ENCODE measurements around the gene FILIP1. TPM values are rescaled to one million over a fixed set of nuclear protein-coding genes. Genes with fewer than 3 reads are reported as not detected.
"Not testable (repeated sequence)": the region's sequence is repeated elsewhere in the genome, so short reads cannot be mapped to it uniquely, and the experiment has no call there.

The FILIP1 gene
- total RNA-seq, 2 experiments from 2014 or later = not detected

DNA sequence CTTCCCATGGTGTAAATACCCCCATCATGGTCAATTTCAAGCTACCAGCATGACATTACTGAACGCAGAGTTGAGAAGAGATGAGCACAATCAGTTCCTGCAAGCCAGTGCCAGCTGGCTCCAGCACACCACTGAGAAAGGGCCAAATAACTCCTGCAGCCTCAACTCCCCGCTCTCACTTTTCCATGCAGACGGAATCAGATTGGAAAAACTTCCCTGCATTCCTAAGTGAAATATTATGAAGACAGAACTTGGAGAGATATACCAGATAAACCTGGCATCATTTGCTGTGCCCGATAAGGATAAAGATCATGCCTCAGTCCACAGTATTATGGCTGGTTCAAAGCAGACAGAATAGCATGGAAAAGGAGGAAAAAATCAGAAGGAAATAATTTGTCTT lies 56.7 kb downstream of the FILIP1 start:
- intact Hi-C loops (cut with micrococcal nuclease; ENCODE audit: unreplicated experiment) = no loop called here
- no peak for DNase-seq (ENCODE audit: low spot score)
- no TSS peak for BruUV-seq (replicated peaks)

DNA sequence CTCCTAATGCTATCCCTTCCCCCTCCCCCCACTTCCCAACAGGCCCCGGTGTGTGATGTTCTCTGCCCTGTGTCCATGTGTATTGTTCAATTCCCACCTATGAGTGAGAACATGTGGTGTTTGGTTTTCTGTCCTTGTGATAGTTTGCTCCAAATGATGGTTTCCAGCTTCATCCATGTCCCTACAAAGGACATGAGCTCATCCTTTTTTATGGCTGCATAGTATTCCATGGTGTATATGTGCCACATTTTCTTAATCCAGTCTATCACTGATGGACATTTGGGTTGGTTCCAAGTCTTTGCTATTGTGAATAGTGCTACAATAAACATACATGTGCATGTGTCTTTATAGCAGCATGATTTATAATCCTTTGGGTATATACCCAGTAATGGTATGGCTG lies 60.8 kb downstream of the FILIP1 start:
- POLR2A ChIA-PET; H3K27ac ChIP-seq (ENCODE audit: low read depth, low read length, poor library complexity, severe bottlenecking); DNase-seq (ENCODE audit: low spot score); H3K4me2 ChIP-seq (ENCODE audit: low read length); intact Hi-C loops (cut with micrococcal nuclease; ENCODE audit: unreplicated experiment); BruUV-seq (replicated peaks); H2AFZ ChIP-seq (ENCODE audit: low read length); H3K4me3 ChIP-seq (ENCODE audit: low read depth, low read length, poor library complexity, severe bottlenecking); H3K9me2 ChIP-seq (ENCODE audit: insufficient read depth, low read length); H3K9me3 ChIP-seq (ENCODE audit: low read length); H3K36me3 ChIP-seq (ENCODE audit: insufficient read depth, low read length); H4K20me1 ChIP-seq (ENCODE audit: insufficient read depth, low read length); H3K4me1 ChIP-seq (ENCODE audit: insufficient read depth, low read length, poor library complexity, severe bottlenecking); H3K79me2 ChIP-seq (ENCODE audit: insufficient read depth, low read depth, low read length); CTCF ChIA-PET (ENCODE audit: unreplicated experiment): not testable (repeated sequence)

More for the DNA sequence above, 56.7 kb downstream of the FILIP1 start:
- Histone ChIP-seq H3K4me2 (ENCODE audit: low read length) (no peak overlapping the region), H3K27ac (ENCODE audit: low read depth, low read length, poor library complexity, severe bottlenecking) (no peak overlapping the region), H3K9me2 (ENCODE audit: insufficient read depth, low read length) (no peaks in the 10 kb centered on the region), H2AFZ (ENCODE audit: low read length) (no peak overlapping the region), H3K4me1 (ENCODE audit: insufficient read depth, low read length, poor library complexity, severe bottlenecking) (no peaks in the 10 kb centered on the region), H3K36me3 (ENCODE audit: insufficient read depth, low read length) (no peaks in the 10 kb centered on the region), H4K20me1 (ENCODE audit: insufficient read depth, low read length) (no peaks in the 10 kb centered on the region), H3K79me2 (ENCODE audit: insufficient read depth, low read depth, low read length) (no peaks in the 10 kb centered on the region), H3K4me3 (ENCODE audit: low read depth, low read length, poor library complexity, severe bottlenecking) (no peak overlapping the region), H3K9me3 (ENCODE audit: low read length) (no peaks in the 10 kb centered on the region)
- TF ChIP-seq EZH2phosphoT487 (IDR thresholded peaks at IDR 0.05; ENCODE audit: borderline replicate concordance, low read depth, low read length) = no peak
- TF ChIP-seq, protein P1, sequence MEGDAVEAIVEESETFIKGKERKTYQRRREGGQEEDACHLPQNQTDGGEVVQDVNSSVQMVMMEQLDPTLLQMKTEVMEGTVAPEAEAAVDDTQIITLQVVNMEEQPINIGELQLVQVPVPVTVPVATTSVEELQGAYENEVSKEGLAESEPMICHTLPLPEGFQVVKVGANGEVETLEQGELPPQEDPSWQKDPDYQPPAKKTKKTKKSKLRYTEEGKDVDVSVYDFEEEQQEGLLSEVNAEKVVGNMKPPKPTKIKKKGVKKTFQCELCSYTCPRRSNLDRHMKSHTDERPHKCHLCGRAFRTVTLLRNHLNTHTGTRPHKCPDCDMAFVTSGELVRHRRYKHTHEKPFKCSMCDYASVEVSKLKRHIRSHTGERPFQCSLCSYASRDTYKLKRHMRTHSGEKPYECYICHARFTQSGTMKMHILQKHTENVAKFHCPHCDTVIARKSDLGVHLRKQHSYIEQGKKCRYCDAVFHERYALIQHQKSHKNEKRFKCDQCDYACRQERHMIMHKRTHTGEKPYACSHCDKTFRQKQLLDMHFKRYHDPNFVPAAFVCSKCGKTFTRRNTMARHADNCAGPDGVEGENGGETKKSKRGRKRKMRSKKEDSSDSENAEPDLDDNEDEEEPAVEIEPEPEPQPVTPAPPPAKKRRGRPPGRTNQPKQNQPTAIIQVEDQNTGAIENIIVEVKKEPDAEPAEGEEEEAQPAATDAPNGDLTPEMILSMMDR (conservative IDR thresholded peaks at IDR 0.05; ENCODE audit: low read length) = no peak
- ChIA-PET POLR2A (no interaction called here), CTCF (ENCODE audit: unreplicated experiment) (no interaction called here)

DNA sequence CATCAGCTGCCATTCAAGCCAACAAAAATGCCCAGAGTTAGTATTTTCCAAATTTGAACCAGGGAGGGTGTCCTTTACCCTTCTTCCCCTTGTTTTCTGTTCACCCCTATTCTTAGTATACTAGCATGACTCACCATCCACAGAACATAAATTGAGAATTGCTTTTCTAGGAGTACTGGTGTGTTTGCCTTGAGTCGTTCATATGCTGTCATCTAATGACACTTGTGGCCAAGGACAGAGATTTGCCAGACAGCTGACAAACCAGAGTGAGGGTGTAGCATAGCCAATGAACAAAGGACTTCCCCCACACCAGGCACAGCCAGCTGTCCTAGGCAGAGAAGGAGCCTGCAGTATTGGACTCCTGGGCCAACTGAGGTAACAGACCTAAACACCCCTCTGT lies 62.2 kb downstream of the FILIP1 start:
- H3K36me3 ChIP-seq (ENCODE audit: insufficient read depth, low read length) = no peaks in the 10 kb centered on the region
- no peak overlapping the region for H3K4me2 ChIP-seq (ENCODE audit: low read length)
- no peaks in the 10 kb centered on the region for H4K20me1 ChIP-seq (ENCODE audit: insufficient read depth, low read length)
- no peak for DNase-seq (ENCODE audit: low spot score)
- CTCF ChIA-PET (ENCODE audit: unreplicated experiment) = no interaction called here
- no peak for TF ChIP-seq EZH2phosphoT487 (IDR thresholded peaks at IDR 0.05; ENCODE audit: borderline replicate concordance, low read depth, low read length)
- TF ChIP-seq, protein P1 (conservative IDR thresholded peaks at IDR 0.05; ENCODE audit: low read length) = no peak
- H3K4me1 ChIP-seq (ENCODE audit: insufficient read depth, low read length, poor library complexity, severe bottlenecking) = no peaks in the 10 kb centered on the region
- no peaks in the 10 kb centered on the region for H3K79me2 ChIP-seq (ENCODE audit: insufficient read depth, low read depth, low read length)
- no TSS peak for BruUV-seq (replicated peaks)
- no peak overlapping the region for H3K4me3 ChIP-seq (ENCODE audit: low read depth, low read length, poor library complexity, severe bottlenecking)
- H2AFZ ChIP-seq (ENCODE audit: low read length) = no peak overlapping the region
- H3K9me2 ChIP-seq (ENCODE audit: insufficient read depth, low read length) = no peaks in the 10 kb centered on the region
- intact Hi-C loops (cut with micrococcal nuclease; ENCODE audit: unreplicated experiment) = no loop called here
- H3K9me3 ChIP-seq (ENCODE audit: low read length) = no peaks in the 10 kb centered on the region
- H3K27ac ChIP-seq (ENCODE audit: low read depth, low read length, poor library complexity, severe bottlenecking) = no peak overlapping the region
- POLR2A ChIA-PET = no interaction called here

Data from OCI-LY7 (cell line).